Suppressor macrophage (primary cell): ENCODE data around the gene EMC8.

Source experiments
- DNase-seq, 4 experiments: peaks; one replicate each; pipeline ENCODE4 v3.0.0-alpha.2; 2020 to 2022

EMC8 gene

DNA sequence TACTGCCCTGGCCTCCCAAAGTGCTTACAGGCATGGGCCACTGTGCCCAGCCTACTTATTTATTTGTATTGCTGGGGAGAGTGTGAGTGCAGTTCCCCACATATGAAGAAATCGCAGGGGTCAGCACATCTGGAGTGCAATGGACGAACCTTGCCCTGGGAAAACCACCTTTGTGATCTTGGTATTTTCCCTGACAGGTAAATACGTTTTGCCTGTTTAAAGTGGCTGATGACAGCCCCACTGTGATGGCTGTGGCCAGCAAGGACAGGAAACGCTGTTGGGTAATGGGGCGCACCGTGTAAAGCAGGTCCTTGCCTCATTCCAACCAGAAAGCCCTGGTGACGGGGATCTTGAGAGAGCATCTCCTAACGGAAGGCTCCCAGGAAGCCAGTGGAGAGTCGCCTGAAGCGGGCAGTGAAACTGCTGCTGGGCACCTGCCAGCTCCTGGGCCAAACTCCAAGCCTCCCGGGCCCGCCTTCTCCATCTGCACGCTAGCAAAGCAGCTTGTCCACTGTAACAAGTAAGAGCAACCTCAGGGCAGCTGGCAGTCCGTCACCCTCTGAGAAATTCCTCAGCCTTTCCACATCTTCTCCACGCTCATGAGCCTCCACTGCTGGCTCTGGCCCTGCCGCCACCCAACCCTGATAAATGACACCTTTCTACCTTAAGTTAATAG lies 17.5 kb downstream of the EMC8 start:
- no peak for DNase-seq

DNA sequence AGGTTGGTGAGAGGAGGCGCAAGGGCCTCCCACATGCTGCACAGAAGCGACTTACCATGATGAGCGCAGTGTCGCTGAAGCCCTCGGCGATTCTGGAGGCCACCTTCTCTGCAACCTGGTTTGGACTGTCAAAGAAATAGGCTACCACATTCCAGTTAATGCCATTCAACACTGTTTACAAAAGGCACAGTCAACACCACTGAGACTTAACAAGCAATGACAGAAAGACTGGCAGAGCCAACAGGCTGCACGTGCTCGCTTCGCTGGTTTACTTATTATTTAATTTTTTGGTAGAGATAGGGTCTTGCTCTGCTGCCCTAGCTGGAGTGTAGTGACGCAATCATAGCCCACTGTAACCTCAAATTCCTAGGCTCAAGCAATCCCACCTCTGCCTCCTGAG lies 18.2 kb downstream of the EMC8 start:
- no peak for DNase-seq

DNA sequence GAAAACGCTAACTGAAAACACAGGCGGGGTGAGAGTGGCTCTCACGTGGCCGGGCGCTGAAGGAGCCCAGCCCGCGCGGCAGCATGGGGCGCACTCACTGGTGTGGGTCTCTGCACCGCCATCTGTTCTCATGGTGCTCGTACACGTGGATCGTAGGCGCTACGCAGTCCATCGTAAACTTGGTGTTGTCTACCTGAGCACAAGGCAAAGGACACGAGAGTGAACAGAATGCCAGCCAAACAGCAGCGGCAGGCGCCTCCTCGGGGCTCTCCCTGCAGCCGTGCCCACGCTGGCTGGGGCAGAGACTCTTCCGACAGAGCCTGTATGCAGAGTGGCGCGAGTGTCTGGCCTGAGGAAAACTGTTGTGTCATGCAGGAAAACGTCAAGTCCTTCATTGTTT lies 19.1 kb downstream of the EMC8 start:
- no peak for DNase-seq

DNA sequence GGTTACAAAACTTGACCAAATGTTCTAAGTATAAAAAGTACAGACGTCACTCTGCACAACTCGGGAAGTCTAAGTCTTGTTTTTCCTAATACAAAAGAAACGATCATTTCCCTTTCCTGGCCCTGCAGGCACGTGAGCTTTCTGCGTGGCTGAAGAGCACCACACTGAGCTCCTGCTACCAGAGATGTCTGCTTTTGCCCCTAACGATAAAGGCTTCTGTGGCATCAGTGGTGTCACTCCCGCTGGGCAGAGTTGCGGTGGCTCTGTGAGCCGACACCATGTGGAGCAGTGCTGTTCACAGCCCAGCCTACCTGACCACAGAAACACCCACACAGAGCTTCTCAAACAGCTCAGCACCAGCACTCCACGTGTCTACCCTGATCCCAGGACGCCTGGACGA lies 20.5 kb downstream of the EMC8 start:
- DNase-seq: no peak

DNA sequence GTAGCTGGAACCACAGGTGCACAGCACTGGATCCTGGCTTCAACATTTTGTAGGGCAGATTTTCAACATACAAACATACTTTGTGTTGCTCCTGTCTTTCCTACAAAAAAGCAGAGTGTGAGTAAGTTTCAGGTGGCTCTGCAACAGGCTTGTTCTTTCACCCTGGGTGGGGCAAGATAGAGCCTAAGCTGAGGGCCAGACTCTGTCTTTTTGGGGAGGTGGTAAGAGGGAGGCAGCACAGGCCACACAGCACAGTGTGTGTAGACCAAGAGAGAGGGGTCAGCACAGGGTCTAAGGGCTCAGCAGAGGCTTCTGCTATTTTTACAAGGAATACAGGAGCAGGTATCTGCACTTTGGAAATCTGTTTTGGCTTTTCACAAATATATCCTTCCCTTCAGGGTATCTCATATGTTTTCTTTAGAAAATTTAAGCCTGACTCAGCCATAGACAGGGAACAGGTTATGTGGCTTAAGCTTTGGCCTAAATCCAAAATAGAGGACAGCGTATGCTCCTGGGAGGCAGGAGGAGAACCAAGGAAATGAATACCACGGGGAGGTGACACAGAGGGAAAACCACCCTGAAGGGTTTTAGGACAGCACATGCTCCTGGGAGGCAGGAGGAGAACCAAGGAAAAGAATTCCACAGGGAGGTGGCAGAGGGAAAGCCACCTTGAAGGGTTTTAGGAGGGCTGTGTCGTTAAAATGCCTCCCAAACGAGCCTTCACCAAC lies 21.6 kb downstream of the EMC8 start:
- no peak for DNase-seq

DNA sequence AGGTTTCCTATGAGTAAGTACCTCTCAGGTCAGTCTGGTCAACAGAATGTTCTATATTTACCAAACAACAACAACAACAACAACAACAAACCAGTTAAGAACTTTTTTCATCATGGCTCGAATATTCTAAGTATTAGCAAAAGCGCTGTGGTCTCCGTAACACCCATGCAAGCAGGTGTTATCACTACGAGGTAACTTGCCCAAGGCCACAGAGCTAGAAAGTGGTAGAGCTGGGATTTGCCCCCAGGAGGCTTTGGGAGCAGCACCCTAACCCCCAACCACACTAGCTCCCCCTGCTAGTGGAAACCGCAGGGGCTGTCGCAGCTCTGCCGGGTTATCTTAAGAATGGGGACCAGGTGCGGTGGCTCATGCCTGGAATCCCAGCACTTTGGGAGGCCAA lies 24.5 kb downstream of the EMC8 start:
- DNase-seq: no peak

DNA sequence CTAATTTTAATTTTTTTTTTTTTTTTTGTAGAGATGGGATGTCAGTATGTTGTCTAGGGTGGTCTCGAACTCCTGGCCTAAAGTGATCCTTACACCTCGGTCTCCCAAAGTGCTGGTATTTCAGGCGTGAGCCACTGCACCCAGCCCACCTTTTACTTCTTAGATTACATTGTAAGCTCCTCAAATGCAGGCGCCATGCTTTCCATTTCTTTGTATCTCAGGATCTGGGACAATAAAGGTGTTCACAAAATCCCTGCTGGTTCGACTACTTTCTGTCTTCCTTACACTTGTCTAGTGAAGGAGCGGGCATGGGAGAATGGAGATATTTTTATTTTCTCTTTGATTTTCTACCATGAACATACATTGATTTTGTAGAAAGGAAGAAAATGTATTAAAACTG lies 25.2 kb downstream of the EMC8 start:
- DNase-seq: no peak

DNA sequence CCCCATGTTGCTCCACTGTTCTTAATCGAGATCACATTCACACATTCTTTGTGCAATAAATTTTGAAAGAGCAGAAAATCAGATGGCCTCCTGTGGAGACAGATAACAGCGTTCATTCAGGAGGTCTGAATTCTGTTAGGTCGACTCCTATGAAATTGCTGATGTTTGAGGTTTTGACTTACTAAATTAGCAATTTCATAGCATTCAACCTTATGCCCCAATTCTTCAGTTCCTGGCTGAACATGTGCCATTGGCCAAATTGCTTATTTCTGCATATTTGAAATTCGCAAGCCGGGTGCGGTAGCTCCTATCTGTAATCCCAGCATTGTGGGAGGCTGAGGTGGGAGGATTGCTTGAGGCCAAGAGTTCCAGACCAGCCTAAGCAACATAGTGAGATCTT lies 26.3 kb downstream of the EMC8 start:
- DNase-seq: no peak

DNA sequence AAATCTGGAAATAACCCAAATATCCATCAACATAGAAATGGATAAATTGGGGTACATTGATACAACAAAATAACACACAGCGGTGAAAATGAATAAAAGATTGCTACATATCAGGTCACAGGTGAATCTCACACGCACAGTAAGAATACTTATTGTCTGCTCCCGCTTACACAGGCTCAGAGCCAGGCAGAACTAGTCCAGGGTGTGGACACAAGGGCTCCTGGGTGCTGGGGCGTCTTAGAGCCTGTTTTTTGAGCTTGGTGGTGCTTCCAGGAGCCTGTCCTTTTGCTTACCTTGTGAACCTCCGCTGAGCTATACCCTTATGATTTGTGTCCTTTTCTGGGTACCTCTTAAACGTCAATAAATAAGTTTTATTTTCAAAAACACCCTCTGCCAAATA lies 28.6 kb downstream of the EMC8 start:
- no peak for DNase-seq

DNA sequence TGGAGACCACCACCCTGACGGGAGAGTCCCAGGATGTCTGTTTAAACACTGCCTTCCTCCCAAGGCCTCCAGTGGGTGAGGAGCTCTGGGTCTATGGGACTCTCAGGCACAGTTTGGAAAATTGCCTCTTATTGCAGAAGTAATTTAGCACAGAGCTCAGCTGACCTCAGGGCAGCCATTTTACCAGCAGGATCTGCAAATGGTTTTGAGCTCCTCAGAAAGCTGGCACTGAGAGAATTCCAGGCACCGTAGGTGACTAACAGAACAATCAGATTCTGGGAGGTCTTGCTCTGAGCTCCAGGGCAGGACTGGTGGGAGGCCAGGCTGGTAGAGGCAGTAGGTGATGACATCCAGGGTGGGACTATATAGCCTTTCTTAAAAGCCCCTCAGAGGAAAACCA lies 31.1 kb downstream of the EMC8 start:
- DNase-seq: no peak

DNA sequence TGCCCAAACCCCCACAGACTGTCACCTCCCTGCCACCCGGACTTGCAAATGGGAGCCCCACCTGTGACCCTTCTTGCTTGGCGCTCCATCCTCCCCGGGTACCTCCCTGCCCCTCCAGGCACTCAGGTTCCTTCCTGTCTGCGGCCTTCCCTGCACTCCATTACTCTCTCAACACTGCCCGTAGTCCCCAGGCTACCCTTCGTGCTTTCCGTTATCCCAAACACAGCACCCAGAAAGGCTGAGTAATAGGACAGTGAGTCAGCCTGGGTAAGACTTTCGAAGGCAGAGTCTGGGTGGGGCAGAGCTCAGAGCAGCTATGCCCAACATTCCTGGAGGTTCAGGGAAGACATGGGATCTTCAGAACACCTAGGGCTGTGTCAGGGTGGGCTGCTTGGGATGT lies 31.8 kb downstream of the EMC8 start:
- peak; percentile 18 to 50 (median 22) for DNase-seq

DNA sequence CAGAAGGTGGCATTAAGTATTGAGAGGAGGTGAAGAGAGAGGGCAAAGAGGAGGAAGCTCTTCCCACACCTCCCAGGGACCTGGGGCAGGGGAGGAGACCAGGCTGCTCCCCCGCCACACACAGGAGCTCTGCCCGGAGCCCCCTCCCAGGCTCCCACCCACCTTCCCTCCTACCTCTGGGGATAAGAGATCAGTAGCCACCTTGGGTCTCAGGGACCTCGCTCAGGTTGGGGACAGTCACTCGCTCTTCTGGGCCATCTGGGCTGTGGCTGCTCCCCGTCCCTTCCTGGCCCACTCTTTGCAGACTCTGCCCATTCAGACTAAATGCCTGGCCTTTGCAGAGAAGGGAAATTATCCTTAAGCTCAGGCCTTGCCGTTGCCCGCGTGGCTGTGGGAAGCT lies 33.6 kb downstream of the EMC8 start:
- no peak for DNase-seq

DNA sequence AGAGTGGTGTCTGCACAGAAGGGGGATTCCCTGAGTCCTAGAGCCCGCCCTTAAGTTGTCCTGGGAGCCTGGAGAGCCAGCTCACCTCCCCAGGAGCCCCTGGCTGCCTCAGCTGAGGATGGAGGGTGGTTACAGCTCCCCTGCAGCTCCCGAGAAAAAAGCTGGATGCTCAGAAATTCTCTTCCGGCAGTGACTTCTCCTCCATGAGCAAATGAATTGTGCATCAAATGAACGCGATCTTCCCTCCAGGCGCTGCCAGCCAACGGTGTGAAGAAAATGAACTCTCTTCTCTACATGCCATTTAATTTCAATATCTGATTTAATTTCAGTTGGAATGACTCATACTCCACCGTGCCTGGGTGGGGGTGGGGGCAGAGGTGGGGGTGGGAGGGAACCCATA lies 34.1 kb downstream of the EMC8 start:
- DNase-seq: no peak

DNA sequence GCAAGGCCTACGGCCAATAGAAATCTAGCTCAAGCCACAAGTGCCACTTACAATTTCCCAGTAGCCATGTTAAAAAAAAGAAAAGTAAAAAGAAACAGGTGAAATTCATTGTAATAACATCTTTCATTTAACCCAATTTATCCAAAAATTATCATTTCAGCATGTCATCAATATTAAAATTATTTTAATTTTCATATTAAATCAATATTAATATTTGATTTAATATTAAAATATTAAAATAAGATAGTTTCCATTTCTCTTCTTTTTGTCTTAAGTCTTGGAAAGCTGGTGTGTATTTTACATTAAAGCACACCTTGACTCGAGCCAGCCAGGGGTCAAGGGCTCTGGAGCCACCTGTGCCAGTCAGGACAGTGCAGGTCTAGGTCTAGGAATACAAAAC lies 35.7 kb downstream of the EMC8 start:
- DNase-seq: no peak

DNA sequence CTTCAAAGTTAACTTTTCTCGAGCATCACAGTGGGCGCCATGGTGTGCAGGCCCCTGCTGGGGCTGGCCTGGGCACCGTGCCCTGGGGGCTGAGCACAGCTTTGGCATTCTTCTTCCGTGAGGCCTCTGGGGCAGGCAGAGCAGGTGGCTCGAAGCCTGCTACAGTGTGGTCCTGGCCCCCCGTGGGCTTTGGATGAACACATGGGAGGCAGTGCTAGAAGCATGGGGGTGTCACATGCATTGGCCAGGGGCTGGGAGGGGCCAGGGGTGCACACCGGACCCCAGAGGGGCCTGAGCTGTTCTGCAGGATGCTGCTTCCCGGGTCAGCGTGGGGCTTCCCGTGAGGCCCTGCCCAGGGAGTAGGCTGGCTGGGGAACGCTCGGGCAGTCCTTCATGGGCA lies 36.4 kb downstream of the EMC8 start:
- DNase-seq: no peak

DNA sequence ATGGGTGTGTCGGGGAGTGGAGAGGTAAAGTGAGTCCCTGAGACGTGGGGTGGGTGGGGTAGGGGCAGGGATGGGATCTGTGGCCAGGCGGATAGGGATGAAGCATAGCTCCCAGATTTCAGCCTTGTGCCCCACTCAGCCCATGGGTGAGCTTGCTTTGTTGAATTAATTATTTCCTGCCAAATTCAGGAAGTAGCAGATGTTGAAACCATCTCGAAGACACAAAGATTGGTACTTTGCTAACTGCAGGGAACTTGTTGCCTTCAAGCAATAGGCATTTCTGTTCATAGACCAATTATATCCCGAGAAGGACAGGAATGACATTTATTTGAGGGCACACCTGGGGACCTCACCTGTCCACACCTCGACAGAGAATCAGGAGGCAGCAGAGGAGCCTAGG lies 37.5 kb downstream of the EMC8 start:
- DNase-seq: peak; percentile 21 to 77 (median 64)

DNA sequence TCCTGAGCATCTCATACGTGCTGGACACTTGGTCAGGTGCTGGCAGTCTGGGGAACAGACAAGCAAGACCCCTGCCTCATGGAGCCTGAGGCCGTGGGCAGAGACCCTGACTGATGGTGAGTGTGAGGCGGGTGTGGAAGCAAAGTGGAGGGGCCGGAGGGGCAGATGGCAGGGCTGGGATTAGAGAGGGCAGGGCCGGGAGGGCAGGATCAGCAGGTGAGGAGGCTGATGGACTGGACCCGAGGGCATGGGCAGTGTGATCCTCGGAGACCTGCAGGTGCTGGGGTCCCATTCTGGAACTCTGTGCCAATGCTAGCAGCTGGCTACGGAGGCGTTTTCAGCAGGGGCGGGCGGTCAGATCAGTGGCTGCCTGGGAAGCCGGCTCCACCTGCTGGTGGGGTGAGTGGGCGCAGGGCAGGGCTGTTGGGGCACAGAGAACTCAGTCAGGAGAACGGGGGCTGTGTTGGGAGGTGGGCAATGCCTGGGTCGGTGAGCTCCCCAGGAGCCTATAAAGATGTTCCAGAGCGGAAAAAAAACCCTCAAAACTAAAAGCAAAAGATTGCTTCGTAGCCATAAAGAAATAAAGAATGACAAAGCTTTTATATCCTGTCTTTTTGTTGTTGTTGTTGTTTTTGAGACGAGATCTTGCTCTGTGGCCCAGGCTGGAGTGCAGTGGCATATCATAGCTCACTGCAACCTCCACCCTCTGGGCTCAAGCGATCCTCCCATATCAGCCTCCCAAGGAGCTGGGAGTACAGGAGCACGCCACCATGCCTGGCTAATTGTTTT lies 39.5 kb downstream of the EMC8 start:
- peak in 3 of 4 experiments; percentile 31 to 69 (median 52) for DNase-seq

DNA sequence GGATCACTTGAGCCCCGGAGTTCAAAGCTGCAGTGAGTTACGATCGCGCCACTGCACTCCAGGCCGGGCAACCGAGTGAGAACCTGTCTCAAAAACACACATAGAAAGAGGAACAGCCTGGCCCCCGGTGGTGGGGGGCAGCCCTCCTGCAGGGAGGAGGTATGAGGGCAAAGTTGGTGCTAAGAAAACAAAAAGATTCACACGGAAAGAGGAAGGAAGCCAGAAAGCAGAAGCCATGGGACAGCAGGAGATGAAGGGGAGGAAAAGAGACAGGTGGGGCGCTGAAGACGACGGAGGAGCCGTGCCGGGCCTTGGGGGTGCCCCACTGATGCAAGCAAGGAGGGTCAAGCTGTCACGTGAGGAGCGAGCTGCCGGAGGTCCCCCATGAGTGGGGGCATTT lies 40.2 kb downstream of the EMC8 start:
- peak; percentile 53 to 68 (median 58) for DNase-seq

DNA sequence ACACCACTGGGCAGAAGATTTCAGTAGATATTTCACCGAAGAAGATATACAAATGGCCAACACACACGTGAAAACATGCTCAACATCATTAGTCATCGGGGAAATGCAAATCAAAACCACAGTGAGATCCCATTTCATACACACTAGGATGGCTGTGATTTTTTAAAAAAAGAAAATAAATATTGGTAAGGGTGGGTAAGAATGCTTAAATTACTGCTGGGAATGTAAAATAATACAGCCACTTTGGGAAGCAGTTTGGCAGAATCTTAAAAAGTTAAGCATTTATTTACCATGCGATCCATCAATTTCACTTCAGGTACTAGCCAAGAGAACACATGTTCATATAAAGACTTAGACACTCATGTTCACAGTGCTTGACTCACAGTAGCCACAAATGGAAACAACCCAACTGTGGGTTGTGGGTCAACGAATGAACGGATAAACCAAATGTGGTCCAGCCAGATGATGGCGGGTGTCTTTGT lies 42.0 kb downstream of the EMC8 start:
- DNase-seq: no peak

DNA sequence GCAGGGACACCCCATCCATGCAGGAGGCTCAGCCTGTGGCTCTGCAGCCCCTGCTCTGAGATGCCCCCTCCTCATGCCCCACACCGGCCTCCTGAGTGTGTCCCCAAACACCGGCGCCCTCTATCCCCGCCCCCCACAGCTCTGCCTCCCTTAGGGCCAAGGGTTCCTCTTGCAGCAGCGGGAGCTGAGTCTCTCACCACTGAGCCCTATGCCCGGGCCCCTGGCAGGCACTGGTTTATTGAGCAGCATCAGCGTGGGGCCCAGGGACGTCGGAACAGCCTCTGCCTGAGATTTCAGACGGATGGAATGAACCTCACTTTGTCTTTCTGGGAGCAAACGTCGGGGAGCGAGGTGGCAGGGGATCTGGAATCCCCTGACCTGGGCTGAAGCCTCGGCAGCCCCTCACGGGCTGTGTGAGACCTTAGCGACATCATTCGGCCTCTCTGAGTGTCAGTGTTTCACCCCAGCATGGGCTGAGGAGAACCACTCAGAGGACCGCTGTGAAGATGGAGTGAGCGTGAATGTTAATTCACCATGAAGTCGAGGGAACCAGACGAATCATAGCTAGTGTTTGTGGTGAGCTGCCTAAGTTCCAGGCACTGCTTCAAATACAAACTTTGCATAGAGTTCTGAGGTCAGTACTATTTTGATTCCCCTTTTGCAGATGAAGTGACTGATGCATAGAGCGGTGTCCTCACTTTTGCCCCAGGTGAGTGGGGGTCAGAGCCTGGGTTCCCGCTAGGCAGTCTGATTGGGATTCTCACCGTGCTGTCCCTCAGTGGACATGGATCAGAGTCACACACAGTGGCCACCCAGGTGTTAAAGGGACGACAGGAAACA lies 43.2 kb downstream of the EMC8 start:
- no peak for DNase-seq

DNA sequence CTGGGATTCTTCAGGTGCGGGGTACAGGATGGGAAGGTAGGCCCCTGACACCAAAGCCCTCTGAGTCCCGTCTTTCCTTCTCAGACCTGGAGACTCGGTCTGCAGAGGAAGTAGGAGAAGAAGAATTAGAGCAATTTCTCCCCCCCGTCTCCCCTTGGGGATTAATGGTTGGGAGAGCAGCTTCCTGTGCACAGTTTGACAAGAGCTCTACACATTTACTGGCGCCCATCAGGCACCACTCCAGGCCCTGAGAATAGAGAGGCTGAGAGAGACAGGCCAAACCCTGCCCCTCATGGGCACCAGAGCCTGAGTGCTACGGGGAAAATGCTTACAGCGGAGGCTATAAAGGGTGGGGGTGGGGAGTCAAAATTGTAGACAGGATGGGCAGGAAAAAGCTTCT lies 44.9 kb downstream of the EMC8 start:
- DNase-seq: no peak

DNA sequence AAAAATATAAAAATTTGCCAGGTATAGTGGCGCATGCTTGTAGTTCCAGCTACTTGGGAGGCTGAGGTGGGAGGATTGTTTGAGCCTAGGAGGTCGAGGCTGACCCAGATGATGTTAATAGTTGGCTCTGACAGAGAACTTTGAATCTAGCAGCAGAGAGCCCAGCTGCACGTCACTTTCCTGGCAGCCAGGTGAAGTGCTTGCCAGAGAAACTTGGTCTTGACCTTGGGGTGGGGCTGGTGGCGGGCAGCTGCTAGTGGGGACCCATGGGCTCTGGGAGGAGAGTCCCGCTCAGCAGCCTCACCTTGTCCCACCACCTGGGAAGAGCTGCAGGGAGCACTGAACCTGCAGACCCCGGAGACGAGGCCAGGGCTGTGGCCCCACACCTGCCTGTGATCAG lies 45.4 kb downstream of the EMC8 start:
- DNase-seq: no peak

DNA sequence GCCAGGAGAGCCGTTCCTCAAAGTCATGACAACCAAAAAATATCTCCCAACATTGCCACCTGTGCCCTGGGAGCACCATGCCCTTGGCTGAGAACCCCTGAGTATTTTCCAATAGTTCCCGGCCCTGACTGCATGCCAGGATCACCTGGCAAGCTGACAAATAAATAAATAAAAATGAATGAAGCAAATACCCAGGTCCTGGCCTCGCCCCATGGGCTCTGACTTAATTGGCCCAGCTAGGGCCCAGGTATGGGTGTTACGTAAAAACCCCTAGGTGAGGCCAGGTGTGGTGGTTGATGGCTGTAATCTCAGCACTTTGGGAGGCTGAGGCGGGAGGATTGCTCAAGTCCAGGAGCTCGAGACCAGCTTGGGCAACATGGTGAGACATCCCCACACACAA lies 45.8 kb downstream of the EMC8 start:
- DNase-seq: no peak
